B cell (primary cell): ENCODE measurements around the gene CAMTA2. TPM values are rescaled to one million over a fixed set of nuclear protein-coding genes. Genes with fewer than 3 reads are reported as not detected.

ENCODE experiments used
- ATAC-seq: fragments of 200-7000 bp; cut with Tn5 transposase; one replicate; pipeline ENCODE4 v1.10.0; 2021; ENCODE audit warnings: low read depth, mild to moderate bottlenecking, moderate number of reproducible peaks, moderate library complexity
- CTCF ChIA-PET: fragments of 350-600 bp; sonication (Branson Sonifier 250); formaldehyde crosslinking; loops from one replicate; lab custom pipeline; 2021; ENCODE audit warnings: antibody characterized with exemption, inconsistent platforms; lab: Charles Lee
- POLR2A ChIA-PET: fragments of 350-600 bp; sonication (Branson Sonifier 250); formaldehyde crosslinking; loops from one replicate; lab custom pipeline; 2021; ENCODE audit warnings: antibody characterized with exemption; lab: Charles Lee
- DNase-seq: peaks from one replicate; pipeline ENCODE4 v3.0.0; 2013
- H2AFZ ChIP-seq: 2 replicates; pipeline ENCODE4 v1.6.1; 2012; ENCODE audit warnings: mild to moderate bottlenecking, low read depth, low read length; ENCODE audit not compliant: insufficient read depth, poor library complexity, severe bottlenecking
- H3K27ac ChIP-seq, 2 donors: 1 replicate in 1 of 2; 2 replicates in 1 of 2; pipeline ENCODE4 v1.5.1; 2012 to 2013; ENCODE audit warnings: low read length in 2 of 2, mild to moderate bottlenecking in 2 of 2, moderate library complexity in 1 of 2
- H3K27me3 ChIP-seq, 4 experiments: fragments of 200-600 bp in 1 of 4; sonication (generic) in 1 of 4; replicated peaks in 1 of 4; 1 replicate in 2 of 4; 2 replicates in 2 of 4; pipeline versions ENCODE4 v1.6.1 to v1.7.0; 2013 to 2016; ENCODE audit warnings: low read length in 3 of 4, mild to moderate bottlenecking in 2 of 4, mixed read lengths in 1 of 4, moderate library complexity in 1 of 4; ENCODE audit not compliant: insufficient read depth in 4 of 4, control insufficient read depth in 3 of 4; ENCODE audit errors: control extremely low read depth in 1 of 4
- H3K36me3 ChIP-seq, 2 experiments: replicated peaks in 1 of 2; 1 replicate in 1 of 2; 2 replicates in 1 of 2; pipeline versions ENCODE4 v1.6.1 to v1.7.1; 2013; ENCODE audit warnings: low read length in 1 of 2; ENCODE audit not compliant: insufficient read depth in 2 of 2, control insufficient read depth in 1 of 2; ENCODE audit errors: control extremely low read depth in 1 of 2, extremely low read depth in 1 of 2
- H3K4me1 ChIP-seq, 2 donors: fragments of 200-600 bp in 1 of 2; sonication (generic) in 1 of 2; 1 replicate in 1 of 2; 2 replicates in 1 of 2; pipeline versions ENCODE4 v1.5.1 to v1.6.1; 2013 to 2017; ENCODE audit warnings: low read length in 2 of 2; ENCODE audit not compliant: control insufficient read depth in 2 of 2, insufficient read depth in 2 of 2
- H3K4me2 ChIP-seq: replicated peaks from 2 replicates; pipeline ENCODE3; 2012; ENCODE audit warnings: mild to moderate bottlenecking, low read depth, low read length; ENCODE audit not compliant: poor library complexity, severe bottlenecking
- H3K4me3 ChIP-seq, 5 experiments: fragments of 200-600 bp in 1 of 5; sonication (generic) in 1 of 5; 1 replicate in 3 of 5; 2 replicates in 2 of 5; pipeline versions ENCODE4 v1.5.1 to v1.7.0; 2011 to 2016; ENCODE audit warnings: low read length in 4 of 5, mild to moderate bottlenecking in 4 of 5, low read depth in 2 of 5, control low read depth in 1 of 5, moderate library complexity in 1 of 5; ENCODE audit not compliant: insufficient read depth in 1 of 5; ENCODE audit errors: control extremely low read depth in 1 of 5, extremely low read depth in 1 of 5
- H3K79me2 ChIP-seq: fragments of 200-600 bp; sonication (generic); one replicate; pipeline ENCODE4 v1.6.0; 2016; ENCODE audit warnings: low read length; ENCODE audit not compliant: control insufficient read depth, insufficient read depth
- H3K9ac ChIP-seq: fragments of 200-600 bp; sonication (generic); 2 replicates; pipeline ENCODE4 v1.6.1; 2017; ENCODE audit warnings: mild to moderate bottlenecking, low read length, moderate library complexity
- H3K9me3 ChIP-seq, 3 donors: one replicate each; pipeline versions ENCODE4 v1.6.1 to v1.7.1; 2013; ENCODE audit warnings: low read length in 2 of 3; ENCODE audit not compliant: control insufficient read depth in 2 of 3, insufficient read depth in 1 of 3; ENCODE audit errors: control extremely low read depth in 1 of 3
- H4K20me1 ChIP-seq: 2 replicates; pipeline ENCODE4 v1.6.0; 2012; ENCODE audit warnings: mild to moderate bottlenecking, low read length; ENCODE audit not compliant: insufficient read depth, control insufficient read depth, poor library complexity, severe bottlenecking
- H3K27ac Mint-ChIP-seq: one replicate; pipeline ENCODE4 v1.8.0; 2021; ENCODE audit warnings: mixed read lengths
- H3K27me3 Mint-ChIP-seq: one replicate; pipeline ENCODE4 v1.8.0; 2021; ENCODE audit warnings: mixed read lengths
- H3K4me1 Mint-ChIP-seq: one replicate; pipeline ENCODE4 v1.8.0; 2021; ENCODE audit warnings: mixed read lengths
- H3K4me3 Mint-ChIP-seq: one replicate; pipeline ENCODE4 v1.8.0; 2021; ENCODE audit warnings: mixed read lengths
- H3K9me3 Mint-ChIP-seq: one replicate; pipeline ENCODE4 v1.8.0; 2022; ENCODE audit warnings: mixed read lengths; ENCODE audit not compliant: insufficient read depth
- EZH2 ChIP-seq: IDR thresholded peaks from 2 replicates; pipeline ENCODE4 v1.6.1; 2012; ENCODE audit warnings: borderline replicate concordance, low read depth, mild to moderate bottlenecking, moderate library complexity, low read length; ENCODE audit not compliant: insufficient read depth, poor library complexity, severe bottlenecking
- WGBS: methylation state at CpG from one replicate; pipeline ENCODE4 v1.1.5; 2013; ENCODE audit warnings: missing lambda C conversion rate; ENCODE audit not compliant: insufficient coverage; 5-methylcytosine and 5-hydroxymethylcytosine counted together
- intact Hi-C: fragments of 100-400 bp; cut with micrococcal nuclease; formaldehyde crosslinking; loops from one replicate; pipeline ENCODE4 v1.10.0; 2022
- polyA plus RNA-seq: library from polyadenylated mRNA; depleted of rRNA; stranded (reverse); fragments of >200 nt; gene quantifications from 2 replicates; pipeline ENCODE4 v1.2.3, GENCODE V29; 2012
- total RNA-seq, 2 donors: library from RNA; stranded (reverse); fragments of 120-200 nt in 1 of 2; gene quantifications; 1 replicate in 1 of 2; 2 replicates in 1 of 2; pipeline versions ENCODE4 v1.2.3 to v1.2.4, GENCODE V29; 2013 to 2022
- TF ChIP-seq, protein P1 (sequence below): fragments of 200-600 bp; IDR thresholded peaks from one replicate; pipeline ENCODE4 v1.8.0; 2022; ENCODE audit warnings: antibody characterized with exemption, mild to moderate bottlenecking

CAMTA2 gene
- total and polyA plus RNA-seq, 2 donors (not counting 1 experiment from before 2014, with no cell fraction given), result 48.3 to 57.9 TPM

GRCh38 chr17:4940555-4941318, 46.7 kb downstream of the CAMTA2 start:
- Histone ChIP-seq H3K27me3 (no peaks in the 10 kb centered on the region), H3K79me2 (peaks cover 55% of the 10 kb centered on the region), H3K4me3 (peak overlapping the region; percentile 83 to 100 (median 86)), H3K4me2 (peak overlapping the region; percentile 99), H3K27ac (peak overlapping the region; percentile 84 to 87), H3K9me3 (no peaks in the 10 kb centered on the region), H3K9ac (peak overlapping the region; percentile 86), H2AFZ (peak overlapping the region; percentile 78), H3K4me1 (peaks cover 57 to 66% of the 10 kb centered on the region in 2 donors), H4K20me1 (peaks cover 19% of the 10 kb centered on the region), H3K36me3 (peaks cover 0 to 51% of the 10 kb centered on the region in 2 experiments)
- CTCF ChIA-PET, result interaction anchor here (0.5 to 3.1 kb wide), 15 partner anchors 8 to 185 kb away, joined by 3 to 24 read pairs (median 6); partner anchors contain the start of genes CAMTA2, CHRNE, PFN1 and SPAG7
- WGBS, result 0% methylated on average over 19 of the region's 29 CpGs
- no peaks in the 10 kb centered on the region for H3K27me3 Mint-ChIP-seq
- intact Hi-C loops, result loop anchor here (1.0 to 10.0 kb wide), 6 partner anchors 8 to 304 kb away; partner anchors contain the start of genes INCA1, KIF1C, PFN1 and PLD2
- peak overlapping the region; percentile 89 for H3K4me3 Mint-ChIP-seq
- H3K4me1 Mint-ChIP-seq, result peaks cover 66% of the 10 kb centered on the region
- no peak for ATAC-seq
- no peak for TF ChIP-seq EZH2
- TF ChIP-seq, protein P1, sequence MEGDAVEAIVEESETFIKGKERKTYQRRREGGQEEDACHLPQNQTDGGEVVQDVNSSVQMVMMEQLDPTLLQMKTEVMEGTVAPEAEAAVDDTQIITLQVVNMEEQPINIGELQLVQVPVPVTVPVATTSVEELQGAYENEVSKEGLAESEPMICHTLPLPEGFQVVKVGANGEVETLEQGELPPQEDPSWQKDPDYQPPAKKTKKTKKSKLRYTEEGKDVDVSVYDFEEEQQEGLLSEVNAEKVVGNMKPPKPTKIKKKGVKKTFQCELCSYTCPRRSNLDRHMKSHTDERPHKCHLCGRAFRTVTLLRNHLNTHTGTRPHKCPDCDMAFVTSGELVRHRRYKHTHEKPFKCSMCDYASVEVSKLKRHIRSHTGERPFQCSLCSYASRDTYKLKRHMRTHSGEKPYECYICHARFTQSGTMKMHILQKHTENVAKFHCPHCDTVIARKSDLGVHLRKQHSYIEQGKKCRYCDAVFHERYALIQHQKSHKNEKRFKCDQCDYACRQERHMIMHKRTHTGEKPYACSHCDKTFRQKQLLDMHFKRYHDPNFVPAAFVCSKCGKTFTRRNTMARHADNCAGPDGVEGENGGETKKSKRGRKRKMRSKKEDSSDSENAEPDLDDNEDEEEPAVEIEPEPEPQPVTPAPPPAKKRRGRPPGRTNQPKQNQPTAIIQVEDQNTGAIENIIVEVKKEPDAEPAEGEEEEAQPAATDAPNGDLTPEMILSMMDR, result no peak
- DNase-seq, result no peak
- H3K9me3 Mint-ChIP-seq, result no peaks in the 10 kb centered on the region
- H3K27ac Mint-ChIP-seq, result peak overlapping the region; percentile 95
- POLR2A ChIA-PET, result interaction anchor here (0.6 to 2.6 kb wide), 13 partner anchors 8 to 797 kb away, joined by 3 to 38 read pairs (median 5); partner anchors contain the start of genes ARRB2, CAMTA2, CHRNE and INCA1
